ENCODE measurements around the gene LRP2BP. TPM values are rescaled to one million over a fixed set of nuclear protein-coding genes. Genes with fewer than 3 reads are reported as not detected.

Gene LRP2BP
- polyA plus RNA-seq, 2 of the 4 experiments (the other 2 are of a cell fraction): 0.23 to 0.37 TPM

DNA sequence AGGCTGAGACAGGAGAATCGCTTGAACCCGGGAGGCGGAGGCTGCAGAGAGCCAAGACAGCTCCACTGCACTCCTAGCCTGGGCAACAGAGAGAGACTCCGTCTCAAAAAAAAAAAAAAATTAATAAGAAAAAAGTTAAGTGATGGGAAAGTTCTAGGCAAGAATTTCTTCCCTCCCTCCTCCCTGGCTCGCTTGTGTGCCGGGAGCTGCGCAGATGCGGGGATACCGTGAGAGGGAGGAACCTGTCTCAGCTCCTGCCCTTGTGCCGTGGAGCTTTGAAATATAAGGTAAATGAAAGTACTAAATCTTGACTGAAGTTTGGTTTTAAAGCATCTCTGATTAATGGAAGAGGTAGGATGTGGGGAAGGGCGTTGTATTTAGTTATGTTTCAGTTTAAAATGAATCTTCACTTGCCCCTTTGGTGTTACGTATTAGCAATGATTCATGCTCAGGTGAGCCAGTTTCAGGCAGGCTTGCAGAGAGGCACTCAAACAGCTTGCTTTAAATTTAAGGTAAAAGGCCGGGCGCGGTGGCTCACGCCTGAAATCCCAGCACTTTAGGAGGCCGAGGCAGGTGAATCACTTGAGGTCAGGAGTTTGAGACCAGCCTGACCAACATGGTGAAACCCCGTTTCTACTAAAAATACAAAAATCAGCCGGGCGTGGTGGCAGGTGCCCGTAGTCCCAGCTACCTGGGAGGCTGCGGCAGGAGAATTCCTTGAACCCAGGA, 31.4 kb upstream of the LRP2BP start:
- TF ChIP-seq CHD2 (IDR thresholded peaks at IDR 0.05; ENCODE audit: low read length, partially characterized antibody) (no peak), POLR2AphosphoS2 (conservative IDR thresholded peaks at IDR 0.05; ENCODE audit: low read length) (no peak), SREBF2 (IDR thresholded peaks at IDR 0.05) (no peak), TP53 (CRISPR knock-in tag; IDR thresholded peaks at IDR 0.05) (no peak), JUN (IDR thresholded peaks at IDR 0.05) (no peak), EHF (CRISPR knock-in tag; IDR thresholded peaks at IDR 0.05) (no peak), GATA3 (IDR thresholded peaks at IDR 0.05; ENCODE audit: borderline replicate concordance) (no peak), EP300 (IDR thresholded peaks at IDR 0.05) (no peak), RCOR1 (IDR thresholded peaks at IDR 0.05; ENCODE audit: low read depth, low read length) (no peak), FOXS1 (CRISPR knock-in tag; IDR thresholded peaks at IDR 0.05) (no peak), ZNF302 (CRISPR knock-in tag; IDR thresholded peaks at IDR 0.05) (no peak), HOXA7 (CRISPR knock-in tag; IDR thresholded peaks at IDR 0.05) (no peak), RFX5 (IDR thresholded peaks at IDR 0.05) (no peak), NPAS2 (CRISPR knock-in tag; IDR thresholded peaks at IDR 0.05; ENCODE audit: borderline replicate concordance) (no peak), KDM5A (IDR thresholded peaks at IDR 0.05) (no peak), ZC3H11A (IDR thresholded peaks at IDR 0.05) (no peak), SMC3 (IDR thresholded peaks at IDR 0.05) (no peak), TFCP2L1 (CRISPR knock-in tag; IDR thresholded peaks at IDR 0.05) (no peak)
- TF ChIP-seq, protein P1, sequence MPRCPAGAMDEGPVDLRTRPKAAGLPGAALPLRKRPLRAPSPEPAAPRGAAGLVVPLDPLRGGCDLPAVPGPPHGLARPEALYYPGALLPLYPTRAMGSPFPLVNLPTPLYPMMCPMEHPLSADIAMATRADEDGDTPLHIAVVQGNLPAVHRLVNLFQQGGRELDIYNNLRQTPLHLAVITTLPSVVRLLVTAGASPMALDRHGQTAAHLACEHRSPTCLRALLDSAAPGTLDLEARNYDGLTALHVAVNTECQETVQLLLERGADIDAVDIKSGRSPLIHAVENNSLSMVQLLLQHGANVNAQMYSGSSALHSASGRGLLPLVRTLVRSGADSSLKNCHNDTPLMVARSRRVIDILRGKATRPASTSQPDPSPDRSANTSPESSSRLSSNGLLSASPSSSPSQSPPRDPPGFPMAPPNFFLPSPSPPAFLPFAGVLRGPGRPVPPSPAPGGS (IDR thresholded peaks at IDR 0.05): no peak
- H3K4me1 ChIP-seq: 0 out of 3 replicates have a peak, but pooled peaks cover 6% of the 10 kb centered on the region
- DNase-seq (ENCODE audit: low read depth in 1 of 2, low spot score in 1 of 2) (peak in 1 of 2 experiments; percentile 0), FAIRE-seq (no peak), ATAC-seq (no peak)
- no peaks in the 10 kb centered on the region for H3K9me3 ChIP-seq
- no peak overlapping the region for H3K27ac ChIP-seq
- no peak overlapping the region for H3K4me3 ChIP-seq
- WGBS (ENCODE audit: missing lambda C conversion rate): 86% methylated on average over 22 of the region's 22 CpGs
- ChIA-PET POLR2A (interaction anchor here (0.7 kb wide), 1 partner anchor 69 kb away, joined by 5 read pairs; no protein-coding TSS in a partner anchor), CTCF (no interaction called here)
- no peak overlapping the region for H3K4me2 ChIP-seq

DNA sequence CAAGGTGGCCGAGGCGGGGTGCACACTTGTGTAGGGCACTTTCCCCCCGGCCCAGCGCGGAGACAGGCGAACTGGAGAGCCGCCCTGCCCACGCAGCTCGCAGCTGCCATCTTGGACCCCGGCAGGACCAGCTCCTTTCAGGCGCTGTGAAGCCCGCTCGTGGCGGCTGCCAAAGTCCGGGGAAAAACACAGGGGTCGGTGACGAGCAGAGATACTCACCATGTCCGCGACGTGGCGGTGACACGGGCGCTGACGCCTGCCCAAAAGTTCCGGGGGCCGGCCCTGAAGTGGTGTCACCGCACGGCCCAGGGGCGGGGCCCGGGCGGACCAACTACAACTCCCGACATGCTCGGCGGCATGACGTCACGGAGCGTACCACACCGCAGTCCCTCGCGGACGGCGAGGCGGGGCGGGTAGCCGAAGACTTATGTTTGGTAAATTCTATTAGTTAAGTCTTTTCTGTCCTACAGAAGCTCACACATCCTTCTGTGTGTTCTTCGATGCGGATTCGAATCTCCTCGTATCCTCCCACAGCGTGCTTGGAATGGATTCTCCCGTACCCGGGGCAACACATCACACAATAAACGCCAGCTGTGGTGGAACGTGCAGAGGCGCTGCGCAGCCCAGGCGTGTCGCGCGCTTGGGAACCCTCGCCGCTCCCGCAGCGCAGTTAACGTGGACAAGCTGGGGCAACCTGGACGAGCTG, 30.1 kb upstream of the LRP2BP start, which contains the start of gene UFSP2:
Gene UFSP2, minus strand, starts transcription at position 318 of the 706 bp plus-strand sequence. Its CDS starts 96 bp downstream, at position 222.
- ATAC-seq (peak; percentile 94 to 97), DNase-seq (ENCODE audit: low read depth in 1 of 2, low spot score in 1 of 2) (peak; percentile 70 to 87), FAIRE-seq (no peak)
- Histone ChIP-seq H3K4me2 (peak within 1 kb of the TSS; percentile 92), H3K4me1 (0 out of 3 replicates have a peak, but pooled peaks cover 6% of the 10 kb centered on the region), H3K27ac (peak within 1 kb of the TSS; percentile 90 to 95), H3K9me3 (no peaks in the 10 kb centered on the region), H3K4me3 (peak within 1 kb of the TSS; percentile 74)
- CTCF ChIA-PET: interaction anchor here (0.7 to 1.2 kb wide), 3 partner anchors 35 to 242 kb away, joined by 3 read pairs; no protein-coding TSS in a partner anchor
- 2% methylated on average over 25 of the region's 66 CpGs for WGBS (ENCODE audit: missing lambda C conversion rate)
- POLR2A ChIA-PET: interaction anchor here (0.6 to 1.6 kb wide), 3 partner anchors 15 to 170 kb away, joined by 3 to 8 read pairs (median 4); partner anchors contain the start of genes ANKRD37 and LRP2BP
- TF ChIP-seq CHD2 (IDR thresholded peaks at IDR 0.05; ENCODE audit: low read length, partially characterized antibody) (no peak), EHF (CRISPR knock-in tag; IDR thresholded peaks at IDR 0.05) (no peak), SMC3 (IDR thresholded peaks at IDR 0.05) (no peak), CHD4 (IDR thresholded peaks at IDR 0.05; ENCODE audit: borderline replicate concordance) (no peak), HOXB13 (CRISPR knock-in tag; IDR thresholded peaks at IDR 0.05; ENCODE audit: low read depth) (no peak), EP300 (IDR thresholded peaks at IDR 0.05) (no peak), E2F6 (IDR thresholded peaks at IDR 0.05; ENCODE audit: borderline replicate concordance, low read depth) (0 out of 2 replicates have a peak, but pooled peaks have one; percentile 44), HEYL (CRISPR knock-in tag; IDR thresholded peaks at IDR 0.05) (no peak), FOSB (CRISPR knock-in tag; IDR thresholded peaks at IDR 0.05) (no peak), RARB (CRISPR knock-in tag; IDR thresholded peaks at IDR 0.05) (no peak), TFCP2L1 (CRISPR knock-in tag; IDR thresholded peaks at IDR 0.05) (no peak), JUN (IDR thresholded peaks at IDR 0.05) (peak in 1 of 2 experiments; percentile 62; a peak in 2 of 5 replicates), NFE2L2 (conservative IDR thresholded peaks at IDR 0.05; ENCODE audit: low read length) (no peak), RNF2 (IDR thresholded peaks at IDR 0.05; ENCODE audit: borderline replicate concordance, low read depth) (no peak), CBX8 (IDR thresholded peaks at IDR 0.05) (no peak), TP53 (CRISPR knock-in tag; IDR thresholded peaks at IDR 0.05) (no peak), FOSL2 (IDR thresholded peaks at IDR 0.05) (no peak), FOSL2 (CRISPR knock-in tag; IDR thresholded peaks at IDR 0.05) (peak; percentile 20; the same call in 1 of the 2 replicates), KDM1A (IDR thresholded peaks at IDR 0.05; ENCODE audit: low read depth) (no peak), PBX3 (IDR thresholded peaks at IDR 0.05) (no peak; the same call in 1 of the 2 replicates)
- TF ChIP-seq, protein P2, sequence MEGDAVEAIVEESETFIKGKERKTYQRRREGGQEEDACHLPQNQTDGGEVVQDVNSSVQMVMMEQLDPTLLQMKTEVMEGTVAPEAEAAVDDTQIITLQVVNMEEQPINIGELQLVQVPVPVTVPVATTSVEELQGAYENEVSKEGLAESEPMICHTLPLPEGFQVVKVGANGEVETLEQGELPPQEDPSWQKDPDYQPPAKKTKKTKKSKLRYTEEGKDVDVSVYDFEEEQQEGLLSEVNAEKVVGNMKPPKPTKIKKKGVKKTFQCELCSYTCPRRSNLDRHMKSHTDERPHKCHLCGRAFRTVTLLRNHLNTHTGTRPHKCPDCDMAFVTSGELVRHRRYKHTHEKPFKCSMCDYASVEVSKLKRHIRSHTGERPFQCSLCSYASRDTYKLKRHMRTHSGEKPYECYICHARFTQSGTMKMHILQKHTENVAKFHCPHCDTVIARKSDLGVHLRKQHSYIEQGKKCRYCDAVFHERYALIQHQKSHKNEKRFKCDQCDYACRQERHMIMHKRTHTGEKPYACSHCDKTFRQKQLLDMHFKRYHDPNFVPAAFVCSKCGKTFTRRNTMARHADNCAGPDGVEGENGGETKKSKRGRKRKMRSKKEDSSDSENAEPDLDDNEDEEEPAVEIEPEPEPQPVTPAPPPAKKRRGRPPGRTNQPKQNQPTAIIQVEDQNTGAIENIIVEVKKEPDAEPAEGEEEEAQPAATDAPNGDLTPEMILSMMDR (IDR thresholded peaks at IDR 0.05): no peak
